ENCODE results near the gene ERCC2.
"Not testable (repeated sequence)": the region's sequence is repeated elsewhere in the genome, so short reads cannot be mapped to it uniquely, and the experiment has no call there.

Gene ERCC2

GRCh38 chr19:45370410-45371204 is at the start of gene ERCC2:
Gene ERCC2 (minus strand): TSS chr19:45370573. CDS start chr19:45370540, 33 bp downstream.
- DNase-seq = peak; percentile 100

DNA sequence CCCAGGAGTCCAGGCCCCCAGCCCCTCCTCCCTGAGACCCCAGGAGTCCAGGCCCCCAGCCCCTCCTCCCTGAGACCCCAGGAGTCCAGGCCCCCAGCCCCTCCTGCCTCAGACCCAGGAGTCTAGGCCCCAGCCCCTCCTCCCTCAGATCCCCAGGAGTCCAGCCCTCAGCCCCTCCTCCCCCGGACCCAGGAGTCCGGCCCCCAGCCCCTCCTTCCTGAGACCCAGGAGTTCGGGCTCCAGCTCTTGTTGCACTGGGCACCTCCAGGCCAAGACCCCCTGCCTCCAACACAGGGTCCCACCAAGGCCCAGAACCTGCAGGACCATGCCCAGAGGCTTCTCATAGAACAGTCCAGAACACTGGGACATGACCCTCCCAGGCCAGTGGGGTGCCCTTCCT is 49.5 kb upstream of the ERCC2 start:
- no peak for DNase-seq

DNA sequence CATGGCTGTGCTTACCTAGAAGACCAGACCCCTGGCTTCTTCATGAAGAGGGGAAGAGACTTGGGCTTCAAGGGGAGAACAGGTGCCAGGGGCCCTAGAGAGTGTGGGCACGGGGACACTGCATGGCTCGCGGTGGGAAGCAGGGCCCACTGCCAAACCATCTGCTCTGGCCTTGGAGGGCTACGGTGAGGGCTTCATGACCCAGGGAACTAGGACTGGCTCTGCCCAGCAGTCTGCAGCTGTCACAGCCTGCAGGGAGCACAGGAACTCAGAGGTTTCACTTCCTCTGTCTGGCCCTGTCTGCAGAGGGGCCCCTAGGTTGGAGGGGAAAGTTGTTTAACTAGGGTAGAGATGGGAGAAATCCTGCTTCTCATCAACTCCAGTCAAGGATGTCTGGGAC is 49.0 kb upstream of the ERCC2 start:
- no peak for DNase-seq

DNA sequence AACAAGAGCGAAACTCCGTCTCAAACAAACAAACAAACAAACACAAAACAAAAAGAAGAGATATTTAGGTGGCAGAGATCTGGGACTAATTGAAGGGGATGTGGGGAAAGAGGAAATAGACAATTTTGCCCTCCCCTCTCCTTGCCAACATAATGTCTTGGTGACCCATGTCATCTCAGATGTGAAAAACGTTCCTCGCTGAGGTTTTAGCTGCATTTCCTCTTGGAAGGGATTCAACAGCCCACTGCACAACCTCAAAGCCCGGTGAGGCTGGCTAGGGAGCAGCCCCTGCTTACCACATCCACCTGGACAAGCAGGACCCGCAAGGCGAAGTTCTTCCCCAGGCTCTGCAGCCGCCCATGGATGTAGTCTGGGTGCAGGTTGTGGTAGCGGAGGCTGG is 48.4 kb upstream of the ERCC2 start:
- no peak for DNase-seq

DNA sequence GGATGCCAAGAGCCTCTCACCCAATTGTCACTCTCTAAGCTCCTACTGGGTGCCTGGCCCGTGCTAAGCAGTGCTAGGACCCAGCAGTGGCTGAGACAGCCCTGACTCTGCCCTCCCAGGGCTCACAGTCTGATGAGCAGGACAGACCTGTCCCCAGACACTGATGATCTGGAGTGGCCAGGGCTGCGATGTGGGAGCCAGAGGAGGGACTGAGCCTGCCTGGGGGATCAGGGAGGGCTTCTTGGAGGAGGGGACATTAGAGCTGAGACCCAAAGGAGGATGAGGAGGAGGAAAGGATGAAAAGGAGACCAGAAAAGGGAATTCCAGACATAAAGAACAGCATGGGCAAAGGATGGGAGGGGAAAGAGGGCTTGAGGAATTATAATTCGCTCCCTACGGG is 46.8 kb upstream of the ERCC2 start:
- DNase-seq = no peak

- DNase-seq = no peak
Measured at GRCh38 chr19:45414468-45414867, 44.1 kb upstream of the ERCC2 start.

DNA sequence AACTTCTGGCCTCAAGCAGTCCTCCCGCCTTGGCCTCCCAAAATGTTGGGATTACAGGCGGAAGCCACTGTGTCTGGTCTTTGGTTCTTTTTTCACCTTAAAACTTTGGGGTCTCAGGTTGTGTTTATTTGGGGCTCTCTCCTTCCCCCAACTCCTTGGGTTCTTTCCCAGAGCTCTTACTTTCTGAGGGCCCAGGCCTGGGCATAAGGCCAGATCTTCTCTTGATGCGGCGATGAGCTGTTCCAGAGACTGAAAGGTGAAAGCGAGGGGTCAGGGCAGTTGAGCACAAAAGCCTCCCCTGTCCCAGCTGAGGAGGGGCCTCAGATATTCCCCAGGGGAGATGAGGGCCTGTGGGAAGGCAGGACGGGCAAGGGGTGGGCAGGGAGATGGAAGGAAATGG is 43.1 kb upstream of the ERCC2 start:
- no peak for DNase-seq

- not testable (repeated sequence) for DNase-seq
Measured at GRCh38 chr19:45410330-45410729, 40.0 kb upstream of the ERCC2 start.

DNA sequence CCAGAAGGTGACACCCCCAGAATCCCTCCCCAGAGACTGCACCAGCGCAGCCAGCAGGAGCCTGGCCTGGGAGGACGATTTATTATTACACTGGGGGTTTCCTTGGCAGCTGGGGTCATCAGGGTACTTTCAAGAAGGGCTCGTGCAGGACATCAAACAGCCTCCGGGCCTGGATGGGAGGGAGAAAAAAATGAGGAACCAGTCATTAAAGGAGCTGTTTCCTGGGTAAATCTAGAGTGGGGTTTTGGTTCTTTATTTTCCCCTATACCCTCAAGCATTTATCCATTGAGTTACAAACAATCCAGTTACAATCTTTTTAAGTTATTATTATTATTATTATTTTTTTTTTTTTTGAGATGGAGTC is 39.2 kb upstream of the ERCC2 start:
- DNase-seq = no peak

DNA sequence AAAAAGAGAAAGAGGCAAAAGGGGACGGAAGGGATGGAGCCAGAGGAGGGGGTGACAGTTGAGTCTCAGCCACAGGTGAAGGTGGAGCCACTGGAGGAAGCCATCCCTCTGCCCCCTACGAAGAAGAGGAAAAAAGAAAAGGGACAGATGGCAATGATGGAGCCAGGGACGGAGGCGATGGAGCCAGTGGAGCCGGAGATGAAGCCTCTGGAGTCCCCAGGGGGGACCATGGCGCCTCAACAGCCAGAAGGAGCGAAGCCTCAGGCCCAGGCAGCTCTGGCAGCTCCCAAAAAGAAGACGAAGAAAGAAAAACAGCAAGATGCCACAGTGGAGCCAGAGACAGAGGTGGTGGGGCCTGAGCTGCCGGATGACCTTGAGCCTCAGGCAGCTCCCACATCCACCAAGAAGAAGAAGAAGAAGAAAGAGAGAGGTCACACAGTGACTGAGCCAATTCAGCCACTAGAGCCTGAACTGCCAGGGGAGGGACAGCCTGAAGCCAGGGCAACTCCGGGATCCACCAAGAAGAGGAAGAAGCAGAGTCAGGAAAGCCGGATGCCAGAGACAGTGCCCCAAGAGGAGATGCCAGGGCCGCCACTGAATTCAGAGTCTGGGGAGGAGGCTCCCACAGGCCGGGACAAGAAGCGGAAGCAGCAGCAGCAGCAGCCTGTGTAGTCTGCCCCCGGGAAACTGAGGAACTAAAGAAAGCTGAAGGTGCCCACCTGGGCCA is 38.6 kb upstream of the ERCC2 start:
- no peak for DNase-seq

- DNase-seq = no peak
Measured at GRCh38 chr19:45408121-45408520, 37.7 kb upstream of the ERCC2 start.

DNA sequence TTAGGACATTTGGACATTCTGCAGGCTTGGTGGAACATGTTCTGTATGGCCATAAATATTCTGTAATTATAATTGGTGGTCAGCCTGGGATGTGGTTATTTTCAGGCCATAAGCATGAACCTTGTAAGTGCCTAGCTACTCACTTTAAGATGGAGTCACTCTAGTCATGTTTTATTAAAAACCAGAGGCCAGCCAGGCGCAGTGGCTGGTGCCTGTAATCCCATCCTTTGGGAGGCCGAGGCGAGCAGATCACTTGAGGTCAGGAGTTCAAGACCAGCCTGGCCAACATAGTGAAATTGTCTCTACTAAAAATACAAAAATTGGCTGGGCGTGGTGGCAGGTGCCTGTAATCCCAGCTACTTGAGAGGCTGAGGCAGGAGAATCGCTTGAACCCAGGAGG is 37.2 kb upstream of the ERCC2 start:
- not testable (repeated sequence) for DNase-seq

- DNase-seq = no peak
Measured at GRCh38 chr19:45407091-45407375, 36.7 kb upstream of the ERCC2 start.

- DNase-seq = peak; percentile 85
Measured at GRCh38 chr19:45406226-45407090, 36.1 kb upstream of the ERCC2 start, which contains the start of gene POLR1G. Gene POLR1G (plus strand): TSS chr19:45406644. CDS start chr19:45406697, 53 bp downstream.

DNA sequence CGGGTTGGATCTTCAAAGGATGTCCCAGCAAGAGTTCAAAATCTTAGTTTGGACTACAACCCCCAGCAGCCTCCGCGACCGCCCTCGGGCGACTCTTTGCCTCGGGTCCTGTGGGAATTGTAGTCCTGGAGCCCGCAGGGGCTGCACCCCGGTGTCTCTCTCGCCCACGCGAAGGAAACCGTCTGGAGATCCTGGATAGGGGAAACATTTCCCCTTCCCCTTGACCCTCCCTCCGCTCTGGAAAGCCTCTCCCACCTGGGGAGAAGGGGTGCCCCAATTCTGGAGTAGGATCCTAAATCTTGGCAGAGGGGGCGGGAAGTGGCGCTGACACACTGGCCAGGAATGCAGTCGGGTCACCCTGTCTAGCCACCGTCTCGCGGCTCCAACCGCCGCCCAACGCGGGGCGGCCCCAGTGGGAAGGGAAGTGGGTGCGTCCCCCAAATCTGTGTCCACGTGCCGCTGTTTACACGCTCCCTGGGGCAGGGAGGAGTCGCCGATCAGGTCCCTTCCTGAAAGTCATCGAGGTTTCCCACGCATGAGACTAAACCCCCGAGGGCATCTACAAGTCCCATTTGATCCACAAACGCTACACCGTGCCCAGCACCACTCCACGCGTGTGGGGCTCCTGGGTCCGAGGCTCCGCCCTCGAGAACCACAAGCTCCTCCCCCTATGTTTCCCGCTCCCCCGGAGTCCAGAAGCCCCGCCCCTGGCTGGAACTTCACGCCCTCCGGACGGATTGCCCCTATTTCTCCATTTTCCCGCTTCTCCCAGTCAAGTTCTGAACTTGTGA is 35.3 kb upstream of the ERCC2 start:
- DNase-seq = peak; percentile 89

GRCh38 chr19:45404557-45405434 is 34.4 kb upstream of the ERCC2 start, which contains the start of gene PPP1R13L:
Gene PPP1R13L (minus strand): TSS chr19:45405069. CDS start chr19:45398318, 6,751 bp downstream.
- no peak for DNase-seq

DNA sequence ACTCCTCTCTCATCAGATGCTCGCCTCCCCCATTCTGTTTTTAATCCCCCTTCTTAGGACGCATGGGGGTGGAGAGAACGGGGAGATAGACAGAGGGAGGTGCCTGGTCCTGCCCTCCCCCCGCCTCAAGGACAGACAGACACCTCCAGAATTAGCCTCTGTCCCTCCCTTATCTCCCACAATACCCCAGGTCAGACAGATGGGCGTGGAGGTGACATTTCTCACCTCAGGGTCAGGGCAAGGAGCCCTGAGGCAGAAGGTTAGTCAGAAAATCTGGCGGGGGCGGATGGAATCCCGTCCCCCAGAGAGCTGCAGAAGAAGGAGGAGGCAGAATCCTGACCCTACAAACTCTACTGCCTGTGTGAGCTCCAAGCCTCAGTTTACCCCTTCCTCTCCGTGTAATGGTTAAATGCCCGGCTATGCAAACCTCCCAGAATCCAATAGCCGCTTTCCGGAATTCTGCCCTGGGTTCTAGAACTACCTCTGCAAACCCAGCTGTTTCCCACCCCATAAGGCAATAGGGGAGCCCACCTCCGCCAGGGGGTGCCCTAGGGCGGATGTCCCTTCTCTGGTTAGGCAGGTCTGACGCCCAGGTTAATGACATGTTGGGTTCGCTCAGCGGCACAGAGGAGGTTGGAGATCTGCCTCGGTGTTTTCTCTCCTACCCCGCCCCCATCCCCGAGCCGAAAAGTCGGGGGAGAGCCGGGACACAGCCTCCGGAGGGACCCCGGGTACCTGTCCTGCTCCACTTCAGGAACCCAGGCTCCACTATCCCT is 33.6 kb upstream of the ERCC2 start:
- DNase-seq = no peak

DNA sequence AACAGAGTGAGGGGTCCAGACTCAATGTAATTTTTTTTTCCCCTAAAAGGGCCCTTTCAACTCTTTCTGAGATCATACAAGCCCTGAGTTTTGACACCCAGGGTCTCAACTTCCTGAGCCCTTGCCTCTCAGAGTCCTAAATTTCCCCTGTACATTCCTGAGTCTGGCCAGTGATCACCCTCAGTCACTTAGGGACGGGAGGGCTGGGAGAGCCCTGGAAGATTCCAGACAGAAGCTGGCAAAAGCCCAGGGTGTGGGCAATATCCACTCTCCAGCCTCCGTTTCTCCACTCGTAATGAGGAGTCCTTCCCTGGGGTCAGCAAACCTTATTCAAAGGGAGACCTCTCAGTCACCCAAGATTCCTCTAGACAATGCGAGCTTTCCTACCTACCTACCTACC is 32.9 kb upstream of the ERCC2 start:
- DNase-seq = no peak

- no peak for DNase-seq
Measured at GRCh38 chr19:45402298-45403061, 32.1 kb upstream of the ERCC2 start.

GRCh38 chr19:45401815-45402214 is 31.4 kb upstream of the ERCC2 start:
- DNase-seq = no peak
